Hepatocyte (in vitro differentiated cells): ENCODE results near the gene CYSTM1.

Experiments
- EZH2phosphoT487 ChIP-seq: fragments of 200-600 bp; sonication (generic); IDR thresholded peaks from one replicate; pipeline ENCODE4 v1.6.1; 2018; ENCODE audit warnings: antibody characterized with exemption, mild to moderate bottlenecking, low read depth, moderate library complexity; ENCODE audit not compliant: unreplicated experiment, severe bottlenecking
- TF ChIP-seq, protein P1 (sequence below): fragments of 200-600 bp; sonication (generic); IDR thresholded peaks from 2 replicates; pipeline ENCODE4 v1.5.1; 2016; ENCODE audit warnings: antibody characterized with exemption, mild to moderate bottlenecking; ENCODE audit not compliant: poor library complexity

- TF ChIP-seq, protein P1, sequence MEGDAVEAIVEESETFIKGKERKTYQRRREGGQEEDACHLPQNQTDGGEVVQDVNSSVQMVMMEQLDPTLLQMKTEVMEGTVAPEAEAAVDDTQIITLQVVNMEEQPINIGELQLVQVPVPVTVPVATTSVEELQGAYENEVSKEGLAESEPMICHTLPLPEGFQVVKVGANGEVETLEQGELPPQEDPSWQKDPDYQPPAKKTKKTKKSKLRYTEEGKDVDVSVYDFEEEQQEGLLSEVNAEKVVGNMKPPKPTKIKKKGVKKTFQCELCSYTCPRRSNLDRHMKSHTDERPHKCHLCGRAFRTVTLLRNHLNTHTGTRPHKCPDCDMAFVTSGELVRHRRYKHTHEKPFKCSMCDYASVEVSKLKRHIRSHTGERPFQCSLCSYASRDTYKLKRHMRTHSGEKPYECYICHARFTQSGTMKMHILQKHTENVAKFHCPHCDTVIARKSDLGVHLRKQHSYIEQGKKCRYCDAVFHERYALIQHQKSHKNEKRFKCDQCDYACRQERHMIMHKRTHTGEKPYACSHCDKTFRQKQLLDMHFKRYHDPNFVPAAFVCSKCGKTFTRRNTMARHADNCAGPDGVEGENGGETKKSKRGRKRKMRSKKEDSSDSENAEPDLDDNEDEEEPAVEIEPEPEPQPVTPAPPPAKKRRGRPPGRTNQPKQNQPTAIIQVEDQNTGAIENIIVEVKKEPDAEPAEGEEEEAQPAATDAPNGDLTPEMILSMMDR, result no peak
- TF ChIP-seq EZH2phosphoT487, result no peak
These were observed 15.2 kb downstream of the CYSTM1 start for GRCh38 chr5:140189977-140190871.
